Neuronal stem cell (in vitro differentiated cells): Measurements from ENCODE around the gene CARD10.

ENCODE experiments used
- DNase-seq: peaks from one replicate; pipeline ENCODE4 v3.0.0-alpha.2; 2013; ENCODE audit warnings: low spot score
- H2AFZ ChIP-seq: one replicate; pipeline ENCODE4 v1.6.1; 2013; ENCODE audit warnings: mild to moderate bottlenecking, low read length, inconsistent platforms
- H2AK5ac ChIP-seq: 2 replicates; pipeline ENCODE4 v1.6.1; 2013; ENCODE audit warnings: low read depth, mild to moderate bottlenecking, inconsistent platforms, low read length, moderate library complexity, mixed read lengths
- H2BK120ac ChIP-seq: 2 replicates; pipeline ENCODE4 v1.6.1; 2013; ENCODE audit warnings: low read depth, mild to moderate bottlenecking, inconsistent platforms, low read length, moderate library complexity, mixed read lengths
- H2BK12ac ChIP-seq: one replicate; pipeline ENCODE4 v1.6.1; 2013; ENCODE audit warnings: low read length, inconsistent platforms
- H2BK15ac ChIP-seq: 2 replicates; pipeline ENCODE4 v1.6.1; 2013; ENCODE audit warnings: mild to moderate bottlenecking, low read length, inconsistent platforms, mixed read lengths
- H2BK5ac ChIP-seq: one replicate; pipeline ENCODE4 v1.6.1; 2013; ENCODE audit warnings: inconsistent platforms, mild to moderate bottlenecking, low read length, moderate library complexity
- H3K14ac ChIP-seq: one replicate; pipeline ENCODE4 v1.6.1; 2013; ENCODE audit warnings: low read length, inconsistent platforms
- H3K18ac ChIP-seq: 2 replicates; pipeline ENCODE4 v1.6.1; 2013; ENCODE audit warnings: low read length, inconsistent platforms
- H3K23ac ChIP-seq: 2 replicates; pipeline ENCODE4 v1.6.1; 2013; ENCODE audit warnings: low read depth, mild to moderate bottlenecking, mixed read lengths, low read length, inconsistent platforms; ENCODE audit not compliant: poor library complexity
- H3K27ac ChIP-seq: replicated peaks from 3 replicates; pipeline ENCODE4 v1.5.1; 2013; ENCODE audit warnings: low read length, inconsistent platforms
- H3K27me3 ChIP-seq, 3 experiments: 2 replicates each; pipeline ENCODE4 v1.6.1; 2013; ENCODE audit warnings: low read length in 3 of 3, mild to moderate bottlenecking in 2 of 3, inconsistent platforms in 1 of 3, low read depth in 1 of 3, mixed read lengths in 1 of 3, moderate library complexity in 1 of 3; ENCODE audit not compliant: control insufficient read depth in 3 of 3, insufficient read depth in 3 of 3
- H3K36me3 ChIP-seq, 2 donors: replicated peaks in 1 of 2; 2 replicates each; pipeline ENCODE4 v1.6.1; 2013; ENCODE audit warnings: low read length in 2 of 2; ENCODE audit not compliant: control insufficient read depth in 2 of 2, insufficient read depth in 2 of 2
- H3K4ac ChIP-seq: 2 replicates; pipeline ENCODE4 v1.6.1; 2013; ENCODE audit warnings: inconsistent platforms, mild to moderate bottlenecking, low read length, moderate library complexity
- H3K4me1 ChIP-seq, 2 donors: 1 replicate in 1 of 2; 2 replicates in 1 of 2; pipeline ENCODE4 v1.6.1; 2013; ENCODE audit warnings: low read length in 2 of 2, low read depth in 1 of 2; ENCODE audit not compliant: control insufficient read depth in 2 of 2, insufficient read depth in 1 of 2
- H3K4me2 ChIP-seq: one replicate; pipeline ENCODE4 v1.6.1; 2013; ENCODE audit warnings: mild to moderate bottlenecking, low read length, inconsistent platforms; ENCODE audit not compliant: insufficient read depth, poor library complexity, severe bottlenecking
- H3K4me3 ChIP-seq, 2 donors: 2 replicates each; pipeline ENCODE4 v1.5.1; 2013; ENCODE audit warnings: low read length in 2 of 2, mild to moderate bottlenecking in 2 of 2, inconsistent platforms in 1 of 2, moderate library complexity in 1 of 2
- H3K79me1 ChIP-seq: one replicate; pipeline ENCODE4 v1.6.1; 2013; ENCODE audit warnings: low read depth, mild to moderate bottlenecking, inconsistent platforms, low read length, moderate library complexity
- H3K9ac ChIP-seq: one replicate; pipeline ENCODE4 v1.6.1; 2013; ENCODE audit warnings: mild to moderate bottlenecking, low read depth, low read length, inconsistent platforms; ENCODE audit not compliant: poor library complexity
- H3K9me3 ChIP-seq, 2 donors: replicated peaks in 1 of 2; 2 replicates each; pipeline versions ENCODE3 to v1.6.1; 2013; ENCODE audit warnings: low read length in 2 of 2, mild to moderate bottlenecking in 2 of 2, inconsistent platforms in 1 of 2, low read depth in 1 of 2, mixed read lengths in 1 of 2, moderate library complexity in 1 of 2; ENCODE audit not compliant: control insufficient read depth in 2 of 2, insufficient read depth in 1 of 2
- H4K8ac ChIP-seq: one replicate; pipeline ENCODE4 v1.6.1; 2013; ENCODE audit warnings: low read depth, mild to moderate bottlenecking, inconsistent platforms, low read length, moderate library complexity
- H4K91ac ChIP-seq: one replicate; pipeline ENCODE4 v1.6.1; 2013; ENCODE audit warnings: low read length, low read depth, mild to moderate bottlenecking, inconsistent platforms; ENCODE audit not compliant: poor library complexity
- WGBS, 2 donors: extraction: QIAGEN DNeasy Blood & Tissue Kit; methylation state at CpG; one replicate each; pipeline ENCODE4 v1.1.7; 2013; ENCODE audit warnings: missing lambda C conversion rate in 2 of 2, mixed read lengths in 1 of 2; ENCODE audit not compliant: insufficient read length in 2 of 2, insufficient replicate concordance in 1 of 2; ENCODE audit errors: extremely low coverage in 2 of 2; 5-methylcytosine and 5-hydroxymethylcytosine counted together

The CARD10 gene

DNA sequence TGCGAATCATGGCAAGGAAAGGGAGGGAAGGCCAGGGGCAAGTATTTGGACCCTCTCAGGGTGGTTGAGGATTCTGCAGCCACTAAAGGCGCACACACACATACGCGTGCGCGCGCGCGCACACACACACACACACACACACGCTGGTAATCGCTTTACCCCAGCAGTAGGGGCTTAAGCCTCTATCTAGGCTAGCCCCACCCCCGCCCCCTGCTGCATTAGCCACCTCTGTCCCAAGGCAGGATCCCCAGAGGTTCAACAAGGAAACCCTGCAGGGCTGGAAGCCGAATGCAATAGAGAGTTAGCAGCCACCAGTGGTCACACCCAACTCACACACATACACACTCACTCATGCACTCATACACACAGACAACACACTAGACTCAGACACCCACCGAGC, 63.3 kb downstream of the CARD10 start:
- no peak for DNase-seq
- peak overlapping the region; percentile 3 for H2AK5ac ChIP-seq
- H2BK5ac ChIP-seq: no peak overlapping the region
- no peak overlapping the region for H3K9ac ChIP-seq
- no peaks in the 10 kb centered on the region for H3K9me3 ChIP-seq
- H3K14ac ChIP-seq: no peak overlapping the region
- H3K4me3 ChIP-seq: no peak overlapping the region
- no peak overlapping the region for H2BK120ac ChIP-seq
- no peak overlapping the region for H3K27ac ChIP-seq
- H3K79me1 ChIP-seq: no peaks in the 10 kb centered on the region
- no peak overlapping the region for H3K4ac ChIP-seq
- no peak overlapping the region for H3K23ac ChIP-seq
- H2BK15ac ChIP-seq: no peak overlapping the region
- H3K4me2 ChIP-seq: no peak overlapping the region
- peak overlapping the region; percentile 11 for H3K18ac ChIP-seq
- H2AFZ ChIP-seq: no peak overlapping the region
- no peak overlapping the region for H4K8ac ChIP-seq
- WGBS, 2 donors: no CpG with 5 or more reads among the region's 14 CpGs
- no peak overlapping the region for H2BK12ac ChIP-seq
- no peak overlapping the region for H4K91ac ChIP-seq
- H3K27me3 ChIP-seq: peaks cover 0 to 31% (median 0%) of the 10 kb centered on the region in 3 experiments
- H3K4me1 ChIP-seq: peaks cover 0 to 13% of the 10 kb centered on the region in 2 donors
- H3K36me3 ChIP-seq: no peaks in the 10 kb centered on the region

DNA sequence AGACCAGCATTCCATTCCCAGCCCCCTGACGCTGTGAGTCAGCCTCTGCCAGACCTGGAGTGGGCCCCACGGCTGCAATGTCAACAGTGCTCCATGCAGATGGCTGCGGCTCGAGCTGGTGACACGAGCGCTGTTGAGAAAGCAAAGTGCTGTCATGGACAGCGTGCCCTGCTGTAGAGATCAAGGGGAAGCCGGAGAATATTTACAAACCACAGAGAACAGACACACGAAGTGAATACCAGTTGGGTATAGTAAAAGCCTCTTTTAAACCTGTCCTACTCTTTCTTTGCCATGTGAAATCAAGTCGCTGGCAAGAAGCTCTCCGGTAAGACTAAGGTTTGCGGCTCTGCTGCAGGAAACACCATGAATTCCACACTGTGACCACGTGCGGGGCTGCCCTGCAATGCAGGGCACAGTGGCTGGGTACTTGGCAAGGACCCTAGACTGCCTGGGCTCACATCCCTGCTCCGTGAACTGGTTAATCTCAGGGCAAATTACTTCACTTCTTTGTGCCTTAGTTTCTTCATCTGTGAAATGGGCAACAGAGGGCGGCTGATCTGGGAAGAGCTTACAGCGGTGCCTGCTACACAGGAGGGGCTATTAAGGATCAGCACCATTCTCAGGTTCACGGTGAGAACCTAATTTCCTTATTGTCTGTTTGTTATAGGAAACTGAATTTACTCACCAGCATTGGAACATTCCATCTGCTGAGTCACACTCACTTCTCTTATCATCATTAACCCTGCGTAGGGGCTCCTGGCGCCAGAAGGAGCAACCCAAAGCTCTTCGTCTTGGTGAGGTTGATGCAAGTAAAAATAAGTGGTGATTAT, 64.1 kb downstream of the CARD10 start:
- H3K36me3 ChIP-seq: no peaks in the 10 kb centered on the region
- no peak overlapping the region for H2BK5ac ChIP-seq
- peaks cover 0 to 13% of the 10 kb centered on the region in 2 donors for H3K4me1 ChIP-seq
- H2BK120ac ChIP-seq: no peak overlapping the region
- H3K79me1 ChIP-seq: no peaks in the 10 kb centered on the region
- H3K9ac ChIP-seq: no peak overlapping the region
- H3K9me3 ChIP-seq: no peaks in the 10 kb centered on the region
- H3K27ac ChIP-seq: no peak overlapping the region
- H3K4ac ChIP-seq: no peak overlapping the region
- no peak overlapping the region for H4K8ac ChIP-seq
- H4K91ac ChIP-seq: no peak overlapping the region
- H3K23ac ChIP-seq: no peak overlapping the region
- DNase-seq: no peak
- H3K4me3 ChIP-seq: no peak overlapping the region
- peak overlapping the region; percentile 18 for H3K18ac ChIP-seq
- no peak overlapping the region for H2BK15ac ChIP-seq
- H2AFZ ChIP-seq: no peak overlapping the region
- no peak overlapping the region for H3K14ac ChIP-seq
- no peak overlapping the region for H2AK5ac ChIP-seq
- H3K4me2 ChIP-seq: no peak overlapping the region
- no peak overlapping the region for H2BK12ac ChIP-seq
- H3K27me3 ChIP-seq: peaks cover 0 to 31% (median 0%) of the 10 kb centered on the region in 3 experiments
- WGBS, 2 donors: no CpG with 5 or more reads among the region's 21 CpGs

DNA sequence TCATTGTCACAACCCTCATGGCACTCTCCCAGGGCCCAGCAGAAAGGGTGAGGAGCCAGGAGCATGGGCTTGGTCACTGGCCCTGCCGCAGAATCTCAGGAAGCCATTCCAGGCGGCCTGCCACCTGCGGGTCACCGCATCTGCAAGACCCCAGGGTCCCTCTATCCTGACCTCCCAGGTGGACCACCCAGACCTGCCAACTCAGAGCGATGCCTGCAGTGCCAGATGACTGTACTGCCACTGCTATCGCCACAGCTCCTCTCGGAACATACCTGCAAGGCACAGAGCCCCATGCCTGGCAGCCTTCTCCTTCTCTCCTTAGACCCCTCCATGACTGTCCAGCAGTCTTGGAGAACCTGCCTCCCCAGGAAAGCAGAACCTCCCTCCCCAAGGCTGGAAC, 65.5 kb downstream of the CARD10 start:
- no peak overlapping the region for H3K4ac ChIP-seq
- peak overlapping the region; percentile 26 for H3K14ac ChIP-seq
- no peak overlapping the region for H2BK12ac ChIP-seq
- no peaks in the 10 kb centered on the region for H3K9me3 ChIP-seq
- no peak overlapping the region for H4K8ac ChIP-seq
- H3K4me2 ChIP-seq: no peak overlapping the region
- no peak overlapping the region for H3K9ac ChIP-seq
- H2AK5ac ChIP-seq: peak overlapping the region; percentile 40
- no peak overlapping the region for H3K23ac ChIP-seq
- H2BK5ac ChIP-seq: no peak overlapping the region
- DNase-seq: no peak
- no peak overlapping the region for H2BK15ac ChIP-seq
- H3K36me3 ChIP-seq: no peaks in the 10 kb centered on the region
- H4K91ac ChIP-seq: no peak overlapping the region
- H3K79me1 ChIP-seq: no peaks in the 10 kb centered on the region
- H3K4me3 ChIP-seq: no peak overlapping the region
- WGBS, 2 donors: no CpG with 5 or more reads among the region's 7 CpGs
- H3K4me1 ChIP-seq: peaks cover 0 to 15% of the 10 kb centered on the region in 2 donors
- peaks cover 0 to 39% (median 0%) of the 10 kb centered on the region in 3 experiments for H3K27me3 ChIP-seq
- H3K18ac ChIP-seq: no peak overlapping the region
- no peak overlapping the region for H2BK120ac ChIP-seq
- no peak overlapping the region for H3K27ac ChIP-seq
- H2AFZ ChIP-seq: no peak overlapping the region

DNA sequence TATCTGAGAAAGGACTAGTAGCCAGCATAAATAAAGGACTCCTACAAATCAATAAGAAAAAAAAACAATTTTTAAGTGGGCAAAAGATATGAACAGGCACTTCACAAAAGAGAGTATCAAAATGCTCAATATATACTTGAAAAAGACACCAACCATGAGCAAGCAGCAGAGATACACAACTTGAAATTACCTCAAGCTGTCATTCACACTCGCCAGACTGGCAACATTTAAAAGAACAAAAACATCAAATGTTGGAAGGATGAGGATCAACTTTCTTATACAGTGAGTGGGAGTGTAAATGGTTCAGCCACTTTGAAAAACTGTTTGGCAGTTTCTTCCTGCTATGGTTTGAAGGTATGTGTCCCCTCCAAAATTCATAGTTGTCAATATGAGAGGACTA, 68.0 kb downstream of the CARD10 start:
- no peak overlapping the region for H4K91ac ChIP-seq
- no peaks in the 10 kb centered on the region for H3K79me1 ChIP-seq
- H3K4me3 ChIP-seq: no peak overlapping the region
- peaks cover 0 to 33% (median 0%) of the 10 kb centered on the region in 3 experiments for H3K27me3 ChIP-seq
- WGBS, 2 donors: no CpG with 5 or more reads among the region's 1 CpG
- H3K4me2 ChIP-seq: no peak overlapping the region
- no peak overlapping the region for H3K14ac ChIP-seq
- no peak overlapping the region for H4K8ac ChIP-seq
- no peak overlapping the region for H2BK12ac ChIP-seq
- no peak overlapping the region for H2BK120ac ChIP-seq
- DNase-seq: no peak
- H2BK15ac ChIP-seq: no peak overlapping the region
- H3K23ac ChIP-seq: no peak overlapping the region
- no peak overlapping the region for H2AK5ac ChIP-seq
- H3K4me1 ChIP-seq: peaks cover 0 to 14% of the 10 kb centered on the region in 2 donors
- no peak overlapping the region for H3K18ac ChIP-seq
- H2BK5ac ChIP-seq: no peak overlapping the region
- H3K4ac ChIP-seq: no peak overlapping the region
- no peak overlapping the region for H3K27ac ChIP-seq
- H3K36me3 ChIP-seq: no peaks in the 10 kb centered on the region
- H3K9me3 ChIP-seq: no peaks in the 10 kb centered on the region
- H2AFZ ChIP-seq: no peak overlapping the region
- no peak overlapping the region for H3K9ac ChIP-seq
